SK-N-SH (cell line): ENCODE measurements around the gene GALR3. TPM values are rescaled to one million over a fixed set of nuclear protein-coding genes. Genes with fewer than 3 reads are reported as not detected.

ENCODE experiments used
- CTCF ChIA-PET: fragments of 300-600, 350-600 bp; formaldehyde crosslinking; extraction: SDS; loops from one replicate; lab custom pipeline; 2021; lab: Yijun Ruan, JAX
- POLR2A ChIA-PET: fragments of 350-600 bp; sonication (Branson Sonifier 250); formaldehyde crosslinking; extraction: SDS; loops from one replicate; lab custom pipeline; 2020; ENCODE audit warnings: antibody characterized with exemption, inconsistent platforms; lab: Yijun Ruan, JAX
- DNase-seq: peaks from one replicate; pipeline ENCODE4 v3.0.0; 2012
- H2AFZ ChIP-seq: fragments of 200-600 bp; sonication (generic); 2 replicates; pipeline ENCODE4 v1.8.1; 2016; ENCODE audit warnings: antibody characterized with exemption, mild to moderate bottlenecking, low read depth
- H3F3A ChIP-seq: fragments of 200-600 bp; sonication (generic); replicated peaks from 2 replicates; pipeline ENCODE3; 2016; ENCODE audit warnings: antibody characterized with exemption, mild to moderate bottlenecking; ENCODE audit not compliant: insufficient read depth
- H3K27ac ChIP-seq, 2 experiments: fragments of 200-500 bp in 1 of 2; fragments of 200-600 bp in 1 of 2; sonication (Bioruptor generic) in 1 of 2; sonication (generic), shearing (Covaris generic) in 1 of 2; 2 replicates each; pipeline versions ENCODE4 v1.5.1 to v1.6.1; 2014 to 2016; ENCODE audit warnings: low read depth in 2 of 2, inconsistent platforms in 1 of 2, low read length in 1 of 2, mild to moderate bottlenecking in 1 of 2, mixed read lengths in 1 of 2
- H3K27me3 ChIP-seq: fragments of 200-600 bp; sonication (generic), shearing (Covaris generic); 2 replicates; pipeline ENCODE4 v1.6.1; 2016; ENCODE audit warnings: mixed run types; ENCODE audit not compliant: insufficient read depth
- H3K36me3 ChIP-seq, 2 experiments: fragments of 200-500 bp in 1 of 2; fragments of 200-600 bp in 1 of 2; sonication (Bioruptor generic) in 1 of 2; sonication (generic) in 1 of 2; replicated peaks in 1 of 2; 2 replicates each; pipeline versions ENCODE3 to v1.5.1; 2014 to 2016; ENCODE audit warnings: low read length in 1 of 2, mild to moderate bottlenecking in 1 of 2; ENCODE audit not compliant: insufficient read depth in 2 of 2, control insufficient read depth in 1 of 2
- H3K4me1 ChIP-seq, 2 experiments: fragments of 200-500 bp in 1 of 2; fragments of 200-600 bp in 1 of 2; sonication (Bioruptor generic) in 1 of 2; sonication (generic), shearing (Covaris generic) in 1 of 2; 2 replicates each; pipeline versions ENCODE4 v1.5.1 to v1.6.1; 2014 to 2016; ENCODE audit warnings: low read depth in 1 of 2, low read length in 1 of 2, mixed run types in 1 of 2; ENCODE audit not compliant: insufficient read depth in 2 of 2, control insufficient read depth in 1 of 2
- H3K4me2 ChIP-seq: fragments of 200-600 bp; sonication (generic), shearing (Covaris generic); 2 replicates; pipeline ENCODE4 v1.6.1; 2017; ENCODE audit warnings: mixed run types
- H3K4me3 ChIP-seq, 2 experiments: fragments of 200-500 bp in 1 of 2; fragments of 200-600 bp in 1 of 2; sonication (Bioruptor generic) in 1 of 2; sonication (generic), shearing (Covaris generic) in 1 of 2; 2 replicates each; pipeline versions ENCODE4 v1.5.1 to v1.8.1; 2014 to 2016; ENCODE audit warnings: low read depth in 2 of 2, inconsistent platforms in 1 of 2, low read length in 1 of 2, mild to moderate bottlenecking in 1 of 2, mixed read lengths in 1 of 2, moderate library complexity in 1 of 2
- H3K79me2 ChIP-seq: fragments of 200-600 bp; sonication (generic); 2 replicates; pipeline ENCODE4 v1.8.1; 2017; ENCODE audit warnings: mild to moderate bottlenecking; ENCODE audit not compliant: insufficient read depth
- H3K9ac ChIP-seq: fragments of 200-600 bp; sonication (generic); 2 replicates; pipeline ENCODE4 v1.6.1; 2017; ENCODE audit warnings: mixed run types
- H3K9me2 ChIP-seq: fragments of 200-600 bp; sonication (generic); 2 replicates; pipeline ENCODE4 v1.6.1; 2017; ENCODE audit warnings: mixed run types
- H3K9me3 ChIP-seq: fragments of 200-600 bp; sonication (generic); 2 replicates; pipeline ENCODE4 v1.6.1; 2017; ENCODE audit warnings: mixed run types, mild to moderate bottlenecking, moderate library complexity
- H4K20me1 ChIP-seq: fragments of 200-600 bp; sonication (generic); 2 replicates; pipeline ENCODE4 v1.6.1; 2017; ENCODE audit warnings: mild to moderate bottlenecking, mixed run types; ENCODE audit not compliant: insufficient read depth
- CHD2 ChIP-seq: fragments of 150-350 bp; IDR thresholded peaks from 2 replicates; pipeline ENCODE4 v1.6.1; 2018; ENCODE audit warnings: low read length; ENCODE audit not compliant: partially characterized antibody
- CTCF ChIP-seq: fragments of 200-600 bp; sonication (generic); IDR thresholded peaks from 2 replicates; pipeline ENCODE4 v1.6.1; 2017; ENCODE audit warnings: antibody characterized with exemption, mild to moderate bottlenecking, moderate library complexity
- EZH2phosphoT487 ChIP-seq: fragments of 200-600 bp; sonication (generic); IDR thresholded peaks from 2 replicates; pipeline ENCODE4 v1.6.1; 2017; ENCODE audit warnings: low read depth, mixed run types, mild to moderate bottlenecking, antibody characterized with exemption, moderate library complexity, borderline replicate concordance
- GABPA ChIP-seq: IDR thresholded peaks from 2 replicates; pipeline ENCODE4 v1.4.0; 2012; ENCODE audit warnings: low read depth, mild to moderate bottlenecking
- IRF3 ChIP-seq: fragments of 150-350 bp; IDR thresholded peaks from 2 replicates; pipeline ENCODE4 v1.6.1; 2016; ENCODE audit warnings: mild to moderate bottlenecking, low read depth, low read length
- MXI1 ChIP-seq: IDR thresholded peaks from 2 replicates; pipeline ENCODE4 v1.6.1; 2012; ENCODE audit warnings: mild to moderate bottlenecking, low read depth, low read length, improper control_type of control experiment
- RCOR1 ChIP-seq: fragments of 150-350 bp; IDR thresholded peaks from 2 replicates; pipeline ENCODE4 v1.6.1; 2017; ENCODE audit warnings: antibody characterized with exemption, low read length
- REST ChIP-seq: IDR thresholded peaks from 2 replicates; pipeline ENCODE4 v1.6.1; 2012; ENCODE audit warnings: mild to moderate bottlenecking, low read depth, low read length, moderate library complexity
- RFX5 ChIP-seq: IDR thresholded peaks from 2 replicates; pipeline ENCODE4 v1.6.1; 2012; ENCODE audit warnings: mild to moderate bottlenecking, improper control_type of control experiment, low read length
- RXRA ChIP-seq: IDR thresholded peaks from 2 replicates; pipeline ENCODE4 v1.4.0; 2012; ENCODE audit warnings: low read depth, mild to moderate bottlenecking, borderline replicate concordance
- SIN3A ChIP-seq: IDR thresholded peaks from 2 replicates; pipeline ENCODE4 v1.6.1; 2012; ENCODE audit warnings: low read depth, mild to moderate bottlenecking, low read length, moderate library complexity, borderline replicate concordance
- SMC3 ChIP-seq: IDR thresholded peaks from 2 replicates; pipeline ENCODE4 v1.6.1; 2012; ENCODE audit warnings: low read depth, low read length, improper control_type of control experiment
- USF2 ChIP-seq: fragments of 150-350 bp; IDR thresholded peaks from 2 replicates; pipeline ENCODE4 v1.6.1; 2017; ENCODE audit warnings: antibody characterized with exemption, low read length, low read depth, borderline replicate concordance
- YY1 ChIP-seq: IDR thresholded peaks from 2 replicates; pipeline ENCODE4 v1.4.0; 2012; ENCODE audit warnings: low read depth, mild to moderate bottlenecking
- WGBS: methylation state at CpG from one replicate; pipeline ENCODE4 v1.1.6; 2017; ENCODE audit warnings: low lambda C conversion rate; 5-methylcytosine and 5-hydroxymethylcytosine counted together
- polyA plus RNA-seq, 3 experiments: library from polyadenylated mRNA; depleted of rRNA; stranded (reverse); fragments of >200 nt; gene quantifications; 2 replicates each; pipeline ENCODE4 v1.2.3, GENCODE V29; 2012

Gene GALR3
- polyA plus RNA-seq, 1 of the 3 experiments (the other 2 are of a cell fraction) = not detected

GRCh38 chr22:37782340-37783168, 40.6 kb upstream of the GALR3 start (continued):
- no peak for TF ChIP-seq IRF3
- TF ChIP-seq RFX5 = no peak
- TF ChIP-seq USF2 = no peak
- no peak for TF ChIP-seq YY1

GRCh38 chr22:37784829-37785495, 38.2 kb upstream of the GALR3 start:
- CTCF ChIA-PET = interaction anchor here (2.0 kb wide), 1 partner anchor 141 kb away, joined by 6 read pairs; no protein-coding TSS in a partner anchor
- peak; percentile 17 for DNase-seq
- no peaks in the 10 kb centered on the region for H3K36me3 ChIP-seq
- no peaks in the 10 kb centered on the region for H4K20me1 ChIP-seq
- H3K9me3 ChIP-seq = no peaks in the 10 kb centered on the region
- 60% methylated on average over 10 of the region's 11 CpGs for WGBS
- H2AFZ ChIP-seq = no peak overlapping the region
- no peak overlapping the region for H3K4me2 ChIP-seq
- H3F3A ChIP-seq = no peaks in the 10 kb centered on the region
- H3K9me2 ChIP-seq = no peaks in the 10 kb centered on the region
- no peaks in the 10 kb centered on the region for H3K79me2 ChIP-seq
- H3K27me3 ChIP-seq = no peaks in the 10 kb centered on the region
- H3K27ac ChIP-seq = no peak overlapping the region
- no peak overlapping the region for H3K4me3 ChIP-seq
- H3K9ac ChIP-seq = no peak overlapping the region
- H3K4me1 ChIP-seq = no peaks in the 10 kb centered on the region; a peak in 1 of 4 replicates
- TF ChIP-seq CTCF (no peak), RXRA (no peak), REST (no peak), GABPA (no peak), SIN3A (no peak), MXI1 (no peak), SMC3 (no peak), EZH2phosphoT487 (no peak), YY1 (no peak), CHD2 (no peak), RCOR1 (no peak)
- TF ChIP-seq, all 33 proteins: peak for 0
- POLR2A ChIA-PET = no interaction called here
